DOHH2 (cell line): ENCODE measurements around the gene LIMS2.

Source experiments
- CTCF ChIP-seq: fragments of 200-600 bp; sonication (generic); IDR thresholded peaks from one replicate; pipeline ENCODE4 v1.5.1; 2014; ENCODE audit warnings: antibody characterized with exemption, mild to moderate bottlenecking, low read depth, low read length; ENCODE audit not compliant: poor library complexity, severe bottlenecking
- EZH2phosphoT487 ChIP-seq: fragments of 200-600 bp; sonication (generic); IDR thresholded peaks from 2 replicates; pipeline ENCODE4 v1.6.1; 2017; ENCODE audit warnings: borderline replicate concordance, mild to moderate bottlenecking, antibody characterized with exemption, low read length, moderate library complexity, mixed read lengths

GRCh38 chr2:127688405-127688804 lies 13.1 kb upstream of the LIMS2 start:
- no peak for TF ChIP-seq CTCF
- no peak for TF ChIP-seq EZH2phosphoT487
